Gastrocnemius medialis (tissue), 4 donors: ENCODE measurements around the gene ITIH5. TPM values are rescaled to one million over a fixed set of nuclear protein-coding genes. Genes with fewer than 3 reads are reported as not detected.

Experiments
- ATAC-seq, 2 donors: fragments of 150-250 bp; one replicate each; pipeline ENCODE4 v1.9.1; 2016
- DNase-seq, 2 donors: peaks; one replicate each; pipeline ENCODE4 v3.0.0-alpha.2; 2019
- H3K27ac ChIP-seq, 4 donors: fragments of 200-600 bp; sonication (generic); 1 replicate in 1 of 4; 2 replicates in 3 of 4; pipeline ENCODE4 v1.5.1; 2016 to 2018; ENCODE audit warnings: mild to moderate bottlenecking in 2 of 4, moderate library complexity in 1 of 4
- H3K27me3 ChIP-seq, 3 donors: fragments of 200-600 bp; sonication (generic) in 2 of 3; 1 replicate in 1 of 3; 2 replicates in 2 of 3; pipeline versions ENCODE4 v1.5.1 to v1.6.0; 2016 to 2019; ENCODE audit warnings: mild to moderate bottlenecking in 1 of 3, moderate library complexity in 1 of 3
- H3K36me3 ChIP-seq, 2 donors: fragments of 200-600 bp; sonication (generic) in 1 of 2; one replicate each; pipeline ENCODE4 v1.5.1; 2017 to 2018
- H3K4me1 ChIP-seq, 2 donors: fragments of 200-600 bp; sonication (generic) in 1 of 2; one replicate each; pipeline ENCODE4 v1.5.1; 2016 to 2017; ENCODE audit warnings: mild to moderate bottlenecking in 2 of 2
- H3K4me3 ChIP-seq, 4 donors: fragments of 200-600 bp; sonication (generic) in 3 of 4; 1 replicate in 1 of 4; 2 replicates in 3 of 4; pipeline ENCODE4 v1.5.1; 2016 to 2019; ENCODE audit warnings: mild to moderate bottlenecking in 2 of 4
- H3K9me3 ChIP-seq, 3 donors: fragments of 200-600 bp; sonication (generic) in 2 of 3; 1 replicate in 1 of 3; 2 replicates in 2 of 3; pipeline ENCODE4 v1.5.1; 2016 to 2019
- POLR2A ChIP-seq, 2 donors: fragments of 450-650 bp; IDR thresholded peaks; one replicate each; pipeline ENCODE4 v1.6.1; 2017; ENCODE audit warnings: antibody characterized with exemption in 2 of 2, mild to moderate bottlenecking in 2 of 2, moderate library complexity in 2 of 2
- in situ Hi-C, 4 donors: fragments of 200-750 bp; cut with MboI; loops; one replicate each; pipeline versions ENCODE4 v1.15.0 to v1.8.0; 2017; ENCODE audit warnings: low sequenced_read_pairs in 4 of 4
- intact Hi-C: fragments of 100-400 bp; cut with DNase I; formaldehyde crosslinking; loops from one replicate; pipeline ENCODE4 v1.15.1; 2023; ENCODE audit warnings: low total_unique reads
- total RNA-seq, 4 donors: library from RNA; depleted of rRNA; stranded (reverse); fragments of >200 nt; gene quantifications; one replicate each; pipeline versions ENCODE4 v1.1.0 to v1.2.3, GENCODE V29; 2016
- TF ChIP-seq, protein P1 (sequence below), 5 experiments: fragments of 450-650 bp in 3 of 5; fragments of 200-600 bp in 2 of 5; sonication (generic) in 2 of 5; IDR thresholded peaks in 4 of 5; conservative IDR thresholded peaks in 1 of 5; 1 replicate in 4 of 5; 2 replicates in 1 of 5; pipeline ENCODE4 v1.5.1; 2016 to 2019; ENCODE audit warnings: antibody characterized with exemption in 5 of 5, mild to moderate bottlenecking in 3 of 5, moderate library complexity in 3 of 5

ITIH5 gene
- total RNA-seq, 4 donors from 2014 or later = 3.9 to 14.0 (median 6.9) TPM

DNA sequence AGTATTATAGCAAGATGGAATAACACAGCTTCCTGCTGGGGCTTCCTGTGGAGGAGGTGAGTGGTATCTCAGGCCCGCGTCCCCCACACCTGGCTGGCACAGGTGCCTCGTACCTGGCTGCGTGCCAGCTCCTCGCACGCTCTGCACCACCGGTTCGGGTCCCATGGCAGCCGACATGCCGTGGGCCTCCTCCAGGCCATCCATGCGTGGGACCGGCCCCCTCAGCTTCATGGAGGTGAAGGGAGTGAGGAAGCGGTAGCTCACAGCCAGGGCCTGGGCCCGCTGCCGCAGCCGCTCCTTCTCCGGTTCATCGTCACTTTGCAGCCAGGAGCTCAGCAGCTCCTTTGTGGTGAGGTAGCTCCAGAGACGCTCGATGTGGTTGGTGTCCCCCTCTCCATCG lies 90.4 kb downstream of the ITIH5 start:
- Histone ChIP-seq H3K27ac (no peak overlapping the region), H3K4me3 (no peak overlapping the region), H3K36me3 (no peaks in the 10 kb centered on the region), H3K9me3 (no peaks in the 10 kb centered on the region), H3K4me1 (no peaks in the 10 kb centered on the region), H3K27me3 (no peaks in the 10 kb centered on the region)
- intact Hi-C loops = no loop called here
- no peak for ATAC-seq
- no peak for DNase-seq
- in situ Hi-C loops = no loop called here
- no peak for TF ChIP-seq POLR2A (IDR thresholded peaks at IDR 0.05)
- TF ChIP-seq, protein P1, sequence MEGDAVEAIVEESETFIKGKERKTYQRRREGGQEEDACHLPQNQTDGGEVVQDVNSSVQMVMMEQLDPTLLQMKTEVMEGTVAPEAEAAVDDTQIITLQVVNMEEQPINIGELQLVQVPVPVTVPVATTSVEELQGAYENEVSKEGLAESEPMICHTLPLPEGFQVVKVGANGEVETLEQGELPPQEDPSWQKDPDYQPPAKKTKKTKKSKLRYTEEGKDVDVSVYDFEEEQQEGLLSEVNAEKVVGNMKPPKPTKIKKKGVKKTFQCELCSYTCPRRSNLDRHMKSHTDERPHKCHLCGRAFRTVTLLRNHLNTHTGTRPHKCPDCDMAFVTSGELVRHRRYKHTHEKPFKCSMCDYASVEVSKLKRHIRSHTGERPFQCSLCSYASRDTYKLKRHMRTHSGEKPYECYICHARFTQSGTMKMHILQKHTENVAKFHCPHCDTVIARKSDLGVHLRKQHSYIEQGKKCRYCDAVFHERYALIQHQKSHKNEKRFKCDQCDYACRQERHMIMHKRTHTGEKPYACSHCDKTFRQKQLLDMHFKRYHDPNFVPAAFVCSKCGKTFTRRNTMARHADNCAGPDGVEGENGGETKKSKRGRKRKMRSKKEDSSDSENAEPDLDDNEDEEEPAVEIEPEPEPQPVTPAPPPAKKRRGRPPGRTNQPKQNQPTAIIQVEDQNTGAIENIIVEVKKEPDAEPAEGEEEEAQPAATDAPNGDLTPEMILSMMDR (IDR thresholded peaks at IDR 0.05 in 4 of 5, conservative IDR thresholded peaks at IDR 0.05 in 1 of 5) = no peak

DNA sequence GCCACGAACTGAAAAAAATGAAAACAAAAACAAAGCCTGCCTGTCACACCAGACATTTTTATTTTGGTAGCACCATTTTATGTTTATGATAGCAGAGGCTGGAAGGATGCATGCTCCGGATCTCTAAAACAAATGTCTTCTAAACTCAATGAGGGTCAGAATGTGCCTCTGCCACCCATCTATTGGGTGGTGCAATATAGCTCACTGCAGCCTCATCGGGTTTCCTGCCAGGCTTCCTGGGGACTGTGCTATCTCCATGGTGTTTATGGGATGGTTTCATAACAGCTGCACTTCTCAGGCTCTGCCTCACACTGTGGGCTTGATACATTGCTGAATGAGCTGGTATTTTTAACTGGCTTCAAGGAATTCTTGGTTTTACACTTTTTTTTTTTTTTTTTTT lies 94.4 kb downstream of the ITIH5 start:
- no peaks in the 10 kb centered on the region for H3K27me3 ChIP-seq

DNA sequence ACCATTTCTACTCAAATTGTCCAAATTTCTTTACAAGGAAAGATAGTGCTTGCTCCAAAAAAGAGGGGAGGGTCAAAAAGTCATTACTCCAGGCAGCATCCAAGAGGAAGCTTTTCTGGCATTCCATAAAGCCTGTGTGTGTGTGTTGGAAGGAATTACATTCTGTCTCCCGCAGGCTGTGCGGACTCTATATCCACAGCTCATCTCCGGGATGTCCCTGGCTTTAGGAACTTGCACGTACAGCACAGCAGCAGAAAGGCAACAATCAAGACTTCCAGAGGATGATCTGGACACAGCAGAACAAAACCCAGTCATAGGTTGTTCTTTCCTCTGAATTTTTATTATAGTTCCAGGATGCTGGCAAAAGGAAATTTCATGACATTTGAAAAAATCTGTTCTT lies 94.8 kb downstream of the ITIH5 start:
- no peak for TF ChIP-seq POLR2A (IDR thresholded peaks at IDR 0.05)
- TF ChIP-seq, protein P1 (IDR thresholded peaks at IDR 0.05 in 4 of 5, conservative IDR thresholded peaks at IDR 0.05 in 1 of 5) = no peak
- Histone ChIP-seq H3K4me1 (no peaks in the 10 kb centered on the region), H3K36me3 (no peaks in the 10 kb centered on the region), H3K27me3 (no peaks in the 10 kb centered on the region), H3K4me3 (no peak overlapping the region), H3K27ac (no peak overlapping the region), H3K9me3 (no peaks in the 10 kb centered on the region)
- ATAC-seq (no peak), DNase-seq (no peak)
- in situ Hi-C loops = no loop called here
- intact Hi-C loops = no loop called here

More for the DNA sequence above, 94.4 kb downstream of the ITIH5 start:
- no peak overlapping the region for H3K27ac ChIP-seq
- no peaks in the 10 kb centered on the region for H3K9me3 ChIP-seq
- TF ChIP-seq POLR2A (IDR thresholded peaks at IDR 0.05) = no peak
- TF ChIP-seq, protein P1 (IDR thresholded peaks at IDR 0.05 in 4 of 5, conservative IDR thresholded peaks at IDR 0.05 in 1 of 5) = no peak
- intact Hi-C loops (no loop called here), in situ Hi-C loops (no loop called here)
- peak; percentile 79 to 80 for ATAC-seq
- DNase-seq = no peak
- H3K36me3 ChIP-seq = no peaks in the 10 kb centered on the region
- H3K4me1 ChIP-seq = no peaks in the 10 kb centered on the region
- no peak overlapping the region for H3K4me3 ChIP-seq

DNA sequence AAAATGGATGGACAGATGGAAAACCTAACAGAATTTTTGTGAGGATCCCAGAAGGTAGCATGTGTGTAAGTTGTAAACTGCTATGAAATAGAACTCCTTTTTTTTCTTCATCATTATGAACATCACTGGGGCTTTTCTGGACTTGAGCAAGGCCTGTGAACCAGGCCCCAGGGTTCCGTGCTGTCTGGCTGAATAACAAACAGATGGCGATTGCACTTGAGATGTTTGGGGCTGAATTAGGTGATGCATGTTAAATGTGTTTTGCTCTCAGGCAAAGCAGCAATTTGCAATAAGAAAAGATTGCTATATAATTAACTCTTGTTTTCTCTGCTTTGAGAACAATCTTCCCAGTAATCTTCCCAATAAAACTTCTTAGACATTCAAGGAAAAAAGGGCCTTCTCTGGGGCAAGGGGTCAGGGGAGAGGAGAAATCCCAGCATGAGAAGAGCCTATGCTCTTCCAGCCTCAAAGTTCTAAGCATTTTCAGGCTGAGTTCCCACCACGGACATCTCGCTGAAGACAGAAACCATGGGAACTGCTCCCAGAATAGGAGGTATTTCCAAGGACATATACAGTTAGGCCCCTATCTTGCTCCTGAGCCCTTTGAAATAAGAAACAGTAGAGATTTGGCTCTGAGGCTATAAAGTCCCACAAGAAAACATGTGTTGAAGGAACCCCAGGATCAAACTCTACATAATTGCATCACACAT lies 98.7 kb downstream of the ITIH5 start:
- no peak overlapping the region for H3K4me3 ChIP-seq
- in situ Hi-C loops = no loop called here
- H3K36me3 ChIP-seq = no peaks in the 10 kb centered on the region
- no peak overlapping the region for H3K27ac ChIP-seq
- intact Hi-C loops = no loop called here
- no peaks in the 10 kb centered on the region for H3K9me3 ChIP-seq
- DNase-seq (no peak), ATAC-seq (no peak)
- no peak for TF ChIP-seq POLR2A (IDR thresholded peaks at IDR 0.05)
- TF ChIP-seq, protein P1 (IDR thresholded peaks at IDR 0.05 in 4 of 5, conservative IDR thresholded peaks at IDR 0.05 in 1 of 5) = no peak
- no peaks in the 10 kb centered on the region for H3K27me3 ChIP-seq
- H3K4me1 ChIP-seq = peaks cover 0 to 9% of the 10 kb centered on the region in 2 donors

DNA sequence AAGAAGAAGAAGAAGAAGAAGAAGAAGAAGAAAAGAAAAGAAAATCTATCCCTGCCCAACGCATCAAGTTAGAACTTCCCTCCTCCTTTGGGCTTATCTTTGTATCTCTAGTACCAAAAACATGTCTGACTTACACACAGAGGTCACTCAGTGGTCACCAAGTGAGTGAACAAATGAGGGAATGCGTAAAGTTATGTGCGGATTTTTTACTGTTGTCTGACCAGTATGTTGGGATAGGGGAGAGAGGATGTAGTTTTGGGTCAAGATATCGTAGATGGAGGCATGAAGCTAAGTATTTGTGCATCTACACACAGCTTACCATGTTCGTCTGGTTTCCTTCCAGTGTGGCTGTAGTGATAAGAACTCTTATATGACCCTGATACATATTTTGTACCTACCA lies 99.9 kb downstream of the ITIH5 start:
- Histone ChIP-seq H3K4me1 (peaks cover 2 to 13% of the 10 kb centered on the region in 2 donors), H3K27ac (no peak overlapping the region), H3K27me3 (no peaks in the 10 kb centered on the region), H3K9me3 (no peaks in the 10 kb centered on the region), H3K4me3 (no peak overlapping the region), H3K36me3 (no peaks in the 10 kb centered on the region)
- no peak for TF ChIP-seq POLR2A (IDR thresholded peaks at IDR 0.05)
- TF ChIP-seq, protein P1 (IDR thresholded peaks at IDR 0.05 in 4 of 5, conservative IDR thresholded peaks at IDR 0.05 in 1 of 5) = no peak
- DNase-seq = no peak
- in situ Hi-C loops (no loop called here), intact Hi-C loops (no loop called here)
- ATAC-seq = no peak
